Melanocyte of skin (primary cell): ENCODE measurements around the gene LAMP5. TPM values are rescaled to one million over a fixed set of nuclear protein-coding genes. Genes with fewer than 3 reads are reported as not detected.

Experiments
- total RNA-seq, 2 donors: library from RNA; depleted of rRNA; stranded (reverse); fragments of >200 nt; gene quantifications; 2 replicates each; pipeline ENCODE4 v1.2.3, GENCODE V29; 2012

Gene LAMP5, protein sequence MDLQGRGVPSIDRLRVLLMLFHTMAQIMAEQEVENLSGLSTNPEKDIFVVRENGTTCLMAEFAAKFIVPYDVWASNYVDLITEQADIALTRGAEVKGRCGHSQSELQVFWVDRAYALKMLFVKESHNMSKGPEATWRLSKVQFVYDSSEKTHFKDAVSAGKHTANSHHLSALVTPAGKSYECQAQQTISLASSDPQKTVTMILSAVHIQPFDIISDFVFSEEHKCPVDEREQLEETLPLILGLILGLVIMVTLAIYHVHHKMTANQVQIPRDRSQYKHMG
- not detected for total RNA-seq

DNA sequence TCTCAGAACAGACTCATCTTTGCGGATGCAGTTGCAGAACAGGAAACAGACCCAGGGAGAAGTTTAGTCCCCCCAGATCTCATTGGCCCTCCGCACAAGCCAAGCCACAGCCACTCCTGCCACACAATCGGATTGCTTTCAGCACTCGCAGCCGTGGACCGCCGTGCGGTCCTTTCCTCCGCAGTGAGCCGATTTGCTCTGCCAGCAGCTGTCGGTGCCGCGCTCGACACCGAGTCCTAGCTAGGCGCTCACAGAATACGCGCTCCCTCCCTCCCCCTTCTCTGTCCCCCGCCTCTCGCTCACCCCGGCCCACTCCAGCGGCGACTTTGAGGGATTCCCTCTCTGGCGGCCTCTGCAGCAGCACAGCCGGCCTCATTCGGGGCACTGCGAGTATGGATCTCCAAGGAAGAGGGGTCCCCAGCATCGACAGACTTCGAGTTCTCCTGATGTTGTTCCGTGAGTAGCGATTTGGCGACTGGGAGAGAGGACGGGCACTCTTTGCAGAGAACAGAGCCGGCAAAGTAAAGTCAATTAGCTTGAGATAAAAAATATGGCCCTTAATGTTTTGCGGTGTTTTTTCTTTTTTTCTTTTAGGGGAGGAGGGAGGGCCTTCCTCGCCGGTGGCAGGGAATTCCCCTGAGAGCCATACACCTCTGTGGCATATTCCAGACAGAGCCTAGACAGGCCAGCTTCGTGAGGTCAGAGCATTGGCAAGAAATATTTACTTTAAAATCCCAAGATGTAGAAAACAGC, at the start of gene LAMP5:
TSS of gene LAMP5 (plus strand) at position 130 of the 753 bp plus-strand sequence. CDS start at position 393, 263 bp downstream.

